ENCODE results near the gene LRRC72. TPM values are rescaled to one million over a fixed set of nuclear protein-coding genes. Genes with fewer than 3 reads are reported as not detected.

Gene LRRC72
- total RNA-seq, 1 experiment from 2014 or later = not detected

GRCh38 chr7:16546921-16547505 lies 20.4 kb downstream of the LRRC72 start:
- Histone ChIP-seq H3K36me3 (replicated peaks; ENCODE audit: control insufficient read depth, insufficient read depth, low read length) (no peaks in the 10 kb centered on the region), H3K4me3 (ENCODE audit: insufficient read depth, low read depth, low read length) (no peak overlapping the region), H3K27me3 (ENCODE audit: control insufficient read depth, insufficient read depth, low read length) (no peaks in the 10 kb centered on the region)
- no peak for DNase-seq

- no peak for DNase-seq
- H3K36me3 ChIP-seq (replicated peaks; ENCODE audit: control insufficient read depth, insufficient read depth, low read length) = no peaks in the 10 kb centered on the region
- no peaks in the 10 kb centered on the region for H3K27me3 ChIP-seq (ENCODE audit: control insufficient read depth, insufficient read depth, low read length)
- no peak overlapping the region for H3K4me3 ChIP-seq (ENCODE audit: insufficient read depth, low read depth, low read length)
Measured at GRCh38 chr7:16548428-16548827, 21.8 kb downstream of the LRRC72 start.

GRCh38 chr7:16550671-16551070 lies 24.0 kb downstream of the LRRC72 start:
- no peak for DNase-seq
- Histone ChIP-seq H3K27me3 (ENCODE audit: control insufficient read depth, insufficient read depth, low read length) (no peaks in the 10 kb centered on the region), H3K4me3 (ENCODE audit: insufficient read depth, low read depth, low read length) (no peak overlapping the region), H3K36me3 (replicated peaks; ENCODE audit: control insufficient read depth, insufficient read depth, low read length) (no peaks in the 10 kb centered on the region)

GRCh38 chr7:16554518-16555236 lies 28.1 kb downstream of the LRRC72 start:
- DNase-seq = no peak
- Histone ChIP-seq H3K27me3 (ENCODE audit: control insufficient read depth, insufficient read depth, low read length) (no peaks in the 10 kb centered on the region), H3K36me3 (replicated peaks; ENCODE audit: control insufficient read depth, insufficient read depth, low read length) (no peaks in the 10 kb centered on the region), H3K4me3 (ENCODE audit: insufficient read depth, low read depth, low read length) (no peak overlapping the region)

GRCh38 chr7:16556359-16556758 lies 29.7 kb downstream of the LRRC72 start:
- H3K4me3 ChIP-seq (ENCODE audit: insufficient read depth, low read depth, low read length) = no peak overlapping the region
- H3K27me3 ChIP-seq (ENCODE audit: control insufficient read depth, insufficient read depth, low read length) = no peaks in the 10 kb centered on the region
- no peak for DNase-seq
- no peaks in the 10 kb centered on the region for H3K36me3 ChIP-seq (replicated peaks; ENCODE audit: control insufficient read depth, insufficient read depth, low read length)

GRCh38 chr7:16558761-16559302 lies 32.2 kb downstream of the LRRC72 start:
- no peak for DNase-seq
- Histone ChIP-seq H3K4me3 (ENCODE audit: insufficient read depth, low read depth, low read length) (no peak overlapping the region), H3K36me3 (replicated peaks; ENCODE audit: control insufficient read depth, insufficient read depth, low read length) (no peaks in the 10 kb centered on the region), H3K27me3 (ENCODE audit: control insufficient read depth, insufficient read depth, low read length) (no peaks in the 10 kb centered on the region)

- no peaks in the 10 kb centered on the region for H3K27me3 ChIP-seq (ENCODE audit: control insufficient read depth, insufficient read depth, low read length)
- H3K4me3 ChIP-seq (ENCODE audit: insufficient read depth, low read depth, low read length) = no peak overlapping the region
- no peaks in the 10 kb centered on the region for H3K36me3 ChIP-seq (replicated peaks; ENCODE audit: control insufficient read depth, insufficient read depth, low read length)
- no peak for DNase-seq
Measured at GRCh38 chr7:16559497-16560179, 33.0 kb downstream of the LRRC72 start.

- Histone ChIP-seq H3K27me3 (ENCODE audit: control insufficient read depth, insufficient read depth, low read length) (no peaks in the 10 kb centered on the region), H3K36me3 (replicated peaks; ENCODE audit: control insufficient read depth, insufficient read depth, low read length) (no peaks in the 10 kb centered on the region)
- no peak for DNase-seq
Measured at GRCh38 chr7:16561943-16562342, 35.3 kb downstream of the LRRC72 start.

GRCh38 chr7:16562456-16563220 lies 36.0 kb downstream of the LRRC72 start:
- no peaks in the 10 kb centered on the region for H3K36me3 ChIP-seq (replicated peaks; ENCODE audit: control insufficient read depth, insufficient read depth, low read length)
- H3K4me3 ChIP-seq (ENCODE audit: insufficient read depth, low read depth, low read length) = no peak overlapping the region
- H3K27me3 ChIP-seq (ENCODE audit: control insufficient read depth, insufficient read depth, low read length) = no peaks in the 10 kb centered on the region
- no peak for DNase-seq

More at GRCh38 chr7:16561943-16562342, 35.3 kb downstream of the LRRC72 start:
- H3K4me3 ChIP-seq (ENCODE audit: insufficient read depth, low read depth, low read length) = no peak overlapping the region

GRCh38 chr7:16563281-16564022 lies 36.8 kb downstream of the LRRC72 start:
- H3K36me3 ChIP-seq (replicated peaks; ENCODE audit: control insufficient read depth, insufficient read depth, low read length) = no peaks in the 10 kb centered on the region
- no peaks in the 10 kb centered on the region for H3K27me3 ChIP-seq (ENCODE audit: control insufficient read depth, insufficient read depth, low read length)
- no peak for DNase-seq
- no peak overlapping the region for H3K4me3 ChIP-seq (ENCODE audit: insufficient read depth, low read depth, low read length)

- H3K36me3 ChIP-seq (replicated peaks; ENCODE audit: control insufficient read depth, insufficient read depth, low read length) = no peaks in the 10 kb centered on the region
Measured at GRCh38 chr7:16564023-16564380, 37.4 kb downstream of the LRRC72 start.

GRCh38 chr7:16564909-16565426 lies 38.3 kb downstream of the LRRC72 start:
- Histone ChIP-seq H3K4me3 (ENCODE audit: insufficient read depth, low read depth, low read length) (no peak overlapping the region), H3K27me3 (ENCODE audit: control insufficient read depth, insufficient read depth, low read length) (no peaks in the 10 kb centered on the region), H3K36me3 (replicated peaks; ENCODE audit: control insufficient read depth, insufficient read depth, low read length) (no peaks in the 10 kb centered on the region)
- DNase-seq = peak; percentile 46

More at GRCh38 chr7:16564023-16564380, 37.4 kb downstream of the LRRC72 start:
- DNase-seq = no peak
- H3K4me3 ChIP-seq (ENCODE audit: insufficient read depth, low read depth, low read length) = no peak overlapping the region
- no peaks in the 10 kb centered on the region for H3K27me3 ChIP-seq (ENCODE audit: control insufficient read depth, insufficient read depth, low read length)

- H3K27me3 ChIP-seq (ENCODE audit: control insufficient read depth, insufficient read depth, low read length) = no peaks in the 10 kb centered on the region
- H3K36me3 ChIP-seq (replicated peaks; ENCODE audit: control insufficient read depth, insufficient read depth, low read length) = no peaks in the 10 kb centered on the region
- no peak overlapping the region for H3K4me3 ChIP-seq (ENCODE audit: insufficient read depth, low read depth, low read length)
- no peak for DNase-seq
Measured at GRCh38 chr7:16571941-16572340, 45.3 kb downstream of the LRRC72 start.

GRCh38 chr7:16579216-16579615 lies 52.6 kb downstream of the LRRC72 start:
- no peak overlapping the region for H3K4me3 ChIP-seq (ENCODE audit: insufficient read depth, low read depth, low read length)
- no peak for DNase-seq
- H3K27me3 ChIP-seq (ENCODE audit: control insufficient read depth, insufficient read depth, low read length) = no peaks in the 10 kb centered on the region
- H3K36me3 ChIP-seq (replicated peaks; ENCODE audit: control insufficient read depth, insufficient read depth, low read length) = no peaks in the 10 kb centered on the region
